ENCODE results near the gene MACROD2. TPM values are rescaled to one million over a fixed set of nuclear protein-coding genes. Genes with fewer than 3 reads are reported as not detected.

MACROD2 gene
- total and polyA plus RNA-seq, 2 of the 4 experiments (the other 2 are of a cell fraction) = not detected

GRCh38 chr20:15600565-15600964, 1605.2 kb downstream of the MACROD2 start:
- no peak overlapping the region for H3K4ac ChIP-seq (ENCODE audit: low read depth, low read length)
- no peak overlapping the region for H3K9ac ChIP-seq (ENCODE audit: low read depth, low read length)
- no peak overlapping the region for H4K8ac ChIP-seq (ENCODE audit: low read depth in 2 of 2, low read length in 2 of 2)
- ChIA-PET POLR2A (ENCODE audit: unreplicated experiment) (no interaction called here), CTCF (no interaction called here)
- TF ChIP-seq, protein P1, sequence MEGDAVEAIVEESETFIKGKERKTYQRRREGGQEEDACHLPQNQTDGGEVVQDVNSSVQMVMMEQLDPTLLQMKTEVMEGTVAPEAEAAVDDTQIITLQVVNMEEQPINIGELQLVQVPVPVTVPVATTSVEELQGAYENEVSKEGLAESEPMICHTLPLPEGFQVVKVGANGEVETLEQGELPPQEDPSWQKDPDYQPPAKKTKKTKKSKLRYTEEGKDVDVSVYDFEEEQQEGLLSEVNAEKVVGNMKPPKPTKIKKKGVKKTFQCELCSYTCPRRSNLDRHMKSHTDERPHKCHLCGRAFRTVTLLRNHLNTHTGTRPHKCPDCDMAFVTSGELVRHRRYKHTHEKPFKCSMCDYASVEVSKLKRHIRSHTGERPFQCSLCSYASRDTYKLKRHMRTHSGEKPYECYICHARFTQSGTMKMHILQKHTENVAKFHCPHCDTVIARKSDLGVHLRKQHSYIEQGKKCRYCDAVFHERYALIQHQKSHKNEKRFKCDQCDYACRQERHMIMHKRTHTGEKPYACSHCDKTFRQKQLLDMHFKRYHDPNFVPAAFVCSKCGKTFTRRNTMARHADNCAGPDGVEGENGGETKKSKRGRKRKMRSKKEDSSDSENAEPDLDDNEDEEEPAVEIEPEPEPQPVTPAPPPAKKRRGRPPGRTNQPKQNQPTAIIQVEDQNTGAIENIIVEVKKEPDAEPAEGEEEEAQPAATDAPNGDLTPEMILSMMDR (conservative IDR thresholded peaks at IDR 0.05; ENCODE audit: low read depth, low read length) = no peak
- no peak for TF ChIP-seq MAZ (IDR thresholded peaks at IDR 0.05; ENCODE audit: borderline replicate concordance, low read depth, low read length)
- TF ChIP-seq MAFK (IDR thresholded peaks at IDR 0.05; ENCODE audit: low read depth, low read length) = peak; percentile 34; the same call in 1 of the 2 replicates
- no peak for TF ChIP-seq FOS (IDR thresholded peaks at IDR 0.05; ENCODE audit: low read depth, low read length)
- TF ChIP-seq RFX5 (IDR thresholded peaks at IDR 0.05; ENCODE audit: low read depth, low read length) = no peak
- H3K79me1 ChIP-seq (ENCODE audit: low read depth in 1 of 2, low read length in 2 of 2) = no peaks in the 10 kb centered on the region
- H3K23ac ChIP-seq (ENCODE audit: low read depth, low read length) = no peak overlapping the region
- H3K36me3 ChIP-seq (ENCODE audit: control insufficient read depth, insufficient read depth, low read length) = no peaks in the 10 kb centered on the region
- H3K4me3 ChIP-seq (ENCODE audit: insufficient read depth, low read depth, low read length) = no peak overlapping the region
- H3K4me2 ChIP-seq (ENCODE audit: low read depth, low read length) = no peak overlapping the region
- H2BK120ac ChIP-seq (ENCODE audit: low read depth, low read length) = no peak overlapping the region
- H3K4me1 ChIP-seq (ENCODE audit: control insufficient read depth, insufficient read depth, low read length) = no peaks in the 10 kb centered on the region
- no peak overlapping the region for H4K91ac ChIP-seq (ENCODE audit: insufficient read depth, low read depth, low read length)
- H2BK15ac ChIP-seq (ENCODE audit: low read depth, low read length) = no peak overlapping the region
- no TSS peak for BruUV-seq (replicated peaks)
- H4K20me1 ChIP-seq (ENCODE audit: insufficient read depth, low read length) = no peaks in the 10 kb centered on the region
- no peak overlapping the region for H3K18ac ChIP-seq (ENCODE audit: low read depth, low read length)
- no peak for ATAC-seq (ENCODE audit: low read depth)
- no peak overlapping the region for H2AFZ ChIP-seq (replicated peaks; ENCODE audit: low read length, poor library complexity)
- intact Hi-C loops (cut with micrococcal nuclease) = no loop called here
- H2AK9ac ChIP-seq (replicated peaks; ENCODE audit: low read depth, low read length, poor library complexity) = no peak overlapping the region
- H3K27me3 ChIP-seq (ENCODE audit: control insufficient read depth, insufficient read depth, low read length) = no peaks in the 10 kb centered on the region
- H3K9me1 ChIP-seq (ENCODE audit: insufficient read depth, low read length) = no peaks in the 10 kb centered on the region
- no peak overlapping the region for H3K27ac ChIP-seq (ENCODE audit: insufficient read depth, low read length)
- no peak overlapping the region for H2BK5ac ChIP-seq (ENCODE audit: low read depth, low read length, poor library complexity, severe bottlenecking)
- DNase-seq = no peak
- H3K56ac ChIP-seq (ENCODE audit: extremely low read depth, insufficient read depth, low read length) = no peak overlapping the region
- no CpG with 5 or more reads among the region's 2 CpGs for WGBS, 2 experiments (ENCODE audit: extremely low coverage in 2 of 2, insufficient read length in 1 of 2)
- H2AK5ac ChIP-seq (ENCODE audit: low read depth, low read length) = no peak overlapping the region
- no peak overlapping the region for H3K14ac ChIP-seq (replicated peaks; ENCODE audit: low read depth, low read length)
- dilution Hi-C loops (cut with HindIII; ENCODE audit: low sequenced_read_pairs, unreplicated experiment) = no loop called here
- H3K9me3 ChIP-seq (ENCODE audit: control insufficient read depth, insufficient read depth, low read length) = no peaks in the 10 kb centered on the region
- in situ Hi-C loops (cut with MboI; ENCODE audit: low sequenced_read_pairs) = no loop called here
- no peak overlapping the region for H4K5ac ChIP-seq (ENCODE audit: low read depth, low read length)
- H2BK20ac ChIP-seq (ENCODE audit: low read depth, low read length) = no peak overlapping the region

Data from IMR-90 (cell line).